Measurements from ENCODE around the gene C19orf12. TPM values are rescaled to one million over a fixed set of nuclear protein-coding genes. Genes with fewer than 3 reads are reported as not detected.
A peak's percentile ranks its signal among the peaks of the same experiment; 100 is the strongest.

C19orf12 gene
- total and polyA plus RNA-seq, 2 experiments from 2014 or later = 11.4 to 17.2 TPM

DNA sequence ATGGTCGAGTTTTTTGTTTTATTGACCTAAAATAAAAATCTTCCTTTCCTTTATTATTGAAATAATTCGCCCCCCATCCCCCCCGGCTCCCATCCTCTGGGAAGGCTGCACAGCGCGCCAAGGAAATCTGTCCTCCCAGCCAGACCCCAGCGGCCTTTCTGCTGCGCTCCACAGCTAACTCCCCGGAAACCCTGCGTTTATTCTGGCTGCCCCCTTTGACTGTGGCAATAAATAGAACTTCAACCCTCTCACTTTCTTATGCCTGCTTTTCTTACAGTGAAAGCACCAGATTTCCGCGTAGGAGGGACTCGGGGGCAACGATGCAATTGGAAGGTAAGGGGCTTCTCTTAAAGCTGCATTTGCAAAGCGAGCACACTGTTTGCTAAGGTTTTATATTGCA lies 9.7 kb upstream of the C19orf12 start:
- peaks cover 14% of the 10 kb centered on the region; the same call in 1 of the 2 replicates for H3K4me1 ChIP-seq (ENCODE audit: insufficient read depth)
- no peaks in the 10 kb centered on the region for H3K9me2 ChIP-seq (ENCODE audit: insufficient read depth)
- Mint-ChIP-seq H3K27ac (no peak overlapping the region), H3K4me1 (peaks cover 12% of the 10 kb centered on the region; the same call in 2 of the 3 replicates), H3K27me3 (ENCODE audit: insufficient read depth, low read depth, poor library complexity) (peaks cover 14% of the 10 kb centered on the region), H3K9me3 (no peaks in the 10 kb centered on the region), H3K36me3 (ENCODE audit: low read depth) (no peaks in the 10 kb centered on the region), H3K4me3 (peak overlapping the region; percentile 72; the same call in 2 of the 3 replicates)
- ATAC-seq = peak; percentile 51
- H4K20me1 ChIP-seq (replicated peaks; ENCODE audit: insufficient read depth) = no peaks in the 10 kb centered on the region
- H3K4me3 ChIP-seq = peak overlapping the region; percentile 49
- H3K27ac ChIP-seq (ENCODE audit: low read depth) = no peak overlapping the region
- H3K79me2 ChIP-seq (replicated peaks; ENCODE audit: insufficient read depth) = no peaks in the 10 kb centered on the region
- H3K4me2 ChIP-seq = peak overlapping the region; percentile 79
- no peaks in the 10 kb centered on the region for H3K36me3 ChIP-seq (ENCODE audit: insufficient read depth)
- TF ChIP-seq POLR2AphosphoS5 (IDR thresholded peaks at IDR 0.05; ENCODE audit: low read depth) (no peak), JUNB (IDR thresholded peaks at IDR 0.05; ENCODE audit: unreplicated experiment) (no peak), ZNF331 (CRISPR knock-in tag; IDR thresholded peaks at IDR 0.05; ENCODE audit: low read depth) (no peak), EZH2 (IDR thresholded peaks at IDR 0.05; ENCODE audit: low read depth, unreplicated experiment) (no peak), ZNF114 (CRISPR knock-in tag; IDR thresholded peaks at IDR 0.05) (no peak), STAT1 (IDR thresholded peaks at IDR 0.05; ENCODE audit: unreplicated experiment) (no peak), CREB1 (CRISPR knock-in tag; IDR thresholded peaks at IDR 0.05; ENCODE audit: low read depth) (no peak)
- TF ChIP-seq, protein P1, sequence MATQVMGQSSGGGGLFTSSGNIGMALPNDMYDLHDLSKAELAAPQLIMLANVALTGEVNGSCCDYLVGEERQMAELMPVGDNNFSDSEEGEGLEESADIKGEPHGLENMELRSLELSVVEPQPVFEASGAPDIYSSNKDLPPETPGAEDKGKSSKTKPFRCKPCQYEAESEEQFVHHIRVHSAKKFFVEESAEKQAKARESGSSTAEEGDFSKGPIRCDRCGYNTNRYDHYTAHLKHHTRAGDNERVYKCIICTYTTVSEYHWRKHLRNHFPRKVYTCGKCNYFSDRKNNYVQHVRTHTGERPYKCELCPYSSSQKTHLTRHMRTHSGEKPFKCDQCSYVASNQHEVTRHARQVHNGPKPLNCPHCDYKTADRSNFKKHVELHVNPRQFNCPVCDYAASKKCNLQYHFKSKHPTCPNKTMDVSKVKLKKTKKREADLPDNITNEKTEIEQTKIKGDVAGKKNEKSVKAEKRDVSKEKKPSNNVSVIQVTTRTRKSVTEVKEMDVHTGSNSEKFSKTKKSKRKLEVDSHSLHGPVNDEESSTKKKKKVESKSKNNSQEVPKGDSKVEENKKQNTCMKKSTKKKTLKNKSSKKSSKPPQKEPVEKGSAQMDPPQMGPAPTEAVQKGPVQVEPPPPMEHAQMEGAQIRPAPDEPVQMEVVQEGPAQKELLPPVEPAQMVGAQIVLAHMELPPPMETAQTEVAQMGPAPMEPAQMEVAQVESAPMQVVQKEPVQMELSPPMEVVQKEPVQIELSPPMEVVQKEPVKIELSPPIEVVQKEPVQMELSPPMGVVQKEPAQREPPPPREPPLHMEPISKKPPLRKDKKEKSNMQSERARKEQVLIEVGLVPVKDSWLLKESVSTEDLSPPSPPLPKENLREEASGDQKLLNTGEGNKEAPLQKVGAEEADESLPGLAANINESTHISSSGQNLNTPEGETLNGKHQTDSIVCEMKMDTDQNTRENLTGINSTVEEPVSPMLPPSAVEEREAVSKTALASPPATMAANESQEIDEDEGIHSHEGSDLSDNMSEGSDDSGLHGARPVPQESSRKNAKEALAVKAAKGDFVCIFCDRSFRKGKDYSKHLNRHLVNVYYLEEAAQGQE (IDR thresholded peaks at IDR 0.05; ENCODE audit: unreplicated experiment) = no peak
- TF ChIP-seq, protein P2, sequence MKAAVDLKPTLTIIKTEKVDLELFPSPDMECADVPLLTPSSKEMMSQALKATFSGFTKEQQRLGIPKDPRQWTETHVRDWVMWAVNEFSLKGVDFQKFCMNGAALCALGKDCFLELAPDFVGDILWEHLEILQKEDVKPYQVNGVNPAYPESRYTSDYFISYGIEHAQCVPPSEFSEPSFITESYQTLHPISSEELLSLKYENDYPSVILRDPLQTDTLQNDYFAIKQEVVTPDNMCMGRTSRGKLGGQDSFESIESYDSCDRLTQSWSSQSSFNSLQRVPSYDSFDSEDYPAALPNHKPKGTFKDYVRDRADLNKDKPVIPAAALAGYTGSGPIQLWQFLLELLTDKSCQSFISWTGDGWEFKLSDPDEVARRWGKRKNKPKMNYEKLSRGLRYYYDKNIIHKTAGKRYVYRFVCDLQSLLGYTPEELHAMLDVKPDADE (IDR thresholded peaks at IDR 0.05) = no peak
- TF ChIP-seq, protein P3, sequence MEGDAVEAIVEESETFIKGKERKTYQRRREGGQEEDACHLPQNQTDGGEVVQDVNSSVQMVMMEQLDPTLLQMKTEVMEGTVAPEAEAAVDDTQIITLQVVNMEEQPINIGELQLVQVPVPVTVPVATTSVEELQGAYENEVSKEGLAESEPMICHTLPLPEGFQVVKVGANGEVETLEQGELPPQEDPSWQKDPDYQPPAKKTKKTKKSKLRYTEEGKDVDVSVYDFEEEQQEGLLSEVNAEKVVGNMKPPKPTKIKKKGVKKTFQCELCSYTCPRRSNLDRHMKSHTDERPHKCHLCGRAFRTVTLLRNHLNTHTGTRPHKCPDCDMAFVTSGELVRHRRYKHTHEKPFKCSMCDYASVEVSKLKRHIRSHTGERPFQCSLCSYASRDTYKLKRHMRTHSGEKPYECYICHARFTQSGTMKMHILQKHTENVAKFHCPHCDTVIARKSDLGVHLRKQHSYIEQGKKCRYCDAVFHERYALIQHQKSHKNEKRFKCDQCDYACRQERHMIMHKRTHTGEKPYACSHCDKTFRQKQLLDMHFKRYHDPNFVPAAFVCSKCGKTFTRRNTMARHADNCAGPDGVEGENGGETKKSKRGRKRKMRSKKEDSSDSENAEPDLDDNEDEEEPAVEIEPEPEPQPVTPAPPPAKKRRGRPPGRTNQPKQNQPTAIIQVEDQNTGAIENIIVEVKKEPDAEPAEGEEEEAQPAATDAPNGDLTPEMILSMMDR (conservative IDR thresholded peaks at IDR 0.05; ENCODE audit: low read depth in 2 of 2) = no peak
- H3F3A ChIP-seq (replicated peaks; ENCODE audit: low read depth) = peaks cover 8% of the 10 kb centered on the region; the same call in 1 of the 2 replicates
- peak overlapping the region; percentile 89 for H2AFZ ChIP-seq
- no peaks in the 10 kb centered on the region; the same call in none of the 2 replicates for H3K27me3 ChIP-seq (ENCODE audit: insufficient read depth)
- DNase-seq (ENCODE audit: low spot score) = peak; percentile 43
